ENCODE data around the gene PGLYRP4.

GRCh38 chr1:153347856-153348255 is 785 bp downstream of the PGLYRP4 start:
- TF ChIP-seq CTCF (conservative IDR thresholded peaks at IDR 0.05; ENCODE audit: low read depth, low read length) (no peak), EZH2 (IDR thresholded peaks at IDR 0.05; ENCODE audit: borderline replicate concordance, low read depth, low read length, poor library complexity, severe bottlenecking) (no peak)

Measured in A673 (cell line).